SK-N-MC (cell line): ENCODE results near the gene GALR2.

Experiments used
- EZH2 ChIP-seq: fragments of 200-600 bp; sonication (generic); IDR thresholded peaks from one replicate; pipeline ENCODE4 v1.6.1; 2017; ENCODE audit warnings: antibody characterized with exemption
- POLR2AphosphoS5 ChIP-seq: IDR thresholded peaks from 2 replicates; pipeline ENCODE4 v1.6.1; 2012; ENCODE audit warnings: mild to moderate bottlenecking, low read depth, low read length, borderline replicate concordance

GRCh38 chr17:76087531-76087930 is 12.9 kb downstream of the GALR2 start:
- TF ChIP-seq POLR2AphosphoS5 (no peak), EZH2 (no peak)
